ENCODE measurements around the gene PERCC1. TPM values are rescaled to one million over a fixed set of nuclear protein-coding genes. Genes with fewer than 3 reads are reported as not detected.

Gene PERCC1
- total and polyA plus RNA-seq, 9 of the 15 experiments (the other 6 are each of a cell fraction or from before 2014, with no cell fraction given) = not detected

DNA sequence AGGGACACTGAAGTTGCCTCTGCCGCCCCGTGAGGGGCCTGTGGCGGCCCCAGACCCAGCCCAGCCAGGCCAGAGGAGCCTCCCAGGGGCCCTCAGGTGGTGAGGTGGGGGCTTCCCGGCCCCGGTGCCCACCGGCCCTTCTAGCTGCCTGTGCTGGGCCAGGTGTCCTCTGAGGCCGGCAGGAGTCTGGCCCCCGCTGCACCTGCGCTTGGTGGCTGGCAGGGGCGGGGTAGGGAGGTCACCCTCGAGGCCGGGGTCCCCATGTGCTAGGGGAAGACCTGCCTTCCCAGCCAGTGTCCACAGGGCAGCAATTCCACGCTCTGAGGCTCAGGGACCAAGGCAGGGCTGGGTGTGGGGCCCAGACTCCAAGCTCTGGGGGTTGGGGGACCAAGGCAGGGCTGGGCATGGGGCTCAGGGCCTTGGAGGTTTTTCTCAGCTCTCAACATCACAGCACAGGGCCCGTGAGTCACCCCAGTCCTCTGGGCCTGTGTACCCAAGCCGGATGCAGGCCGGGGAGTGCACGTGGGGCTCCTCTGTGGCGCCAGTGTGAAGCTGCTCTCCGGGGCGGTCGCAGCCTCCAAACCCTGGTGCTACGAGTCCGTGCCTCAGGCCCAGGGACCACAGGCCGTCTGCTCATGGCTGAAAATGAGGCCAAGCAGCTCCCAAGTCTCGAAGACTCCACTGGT is 14.8 kb downstream of the PERCC1 start:
- POLR2A ChIA-PET = interaction anchor here (0.5 to 1.5 kb wide), 3 partner anchors 13 to 40 kb away, joined by 3 to 8 read pairs (median 3); partner anchors contain the start of gene UQCC4
- TF ChIP-seq ARHGAP35 (IDR thresholded peaks at IDR 0.05; ENCODE audit: partially characterized antibody) = no peak
- no peak for TF ChIP-seq GTF2E2 (tag; IDR thresholded peaks at IDR 0.05)
- TF ChIP-seq POLR3A (IDR thresholded peaks at IDR 0.05; ENCODE audit: borderline replicate concordance, extremely low read depth, insufficient read depth, insufficient read length) = no peak
- TF ChIP-seq, protein P1, sequence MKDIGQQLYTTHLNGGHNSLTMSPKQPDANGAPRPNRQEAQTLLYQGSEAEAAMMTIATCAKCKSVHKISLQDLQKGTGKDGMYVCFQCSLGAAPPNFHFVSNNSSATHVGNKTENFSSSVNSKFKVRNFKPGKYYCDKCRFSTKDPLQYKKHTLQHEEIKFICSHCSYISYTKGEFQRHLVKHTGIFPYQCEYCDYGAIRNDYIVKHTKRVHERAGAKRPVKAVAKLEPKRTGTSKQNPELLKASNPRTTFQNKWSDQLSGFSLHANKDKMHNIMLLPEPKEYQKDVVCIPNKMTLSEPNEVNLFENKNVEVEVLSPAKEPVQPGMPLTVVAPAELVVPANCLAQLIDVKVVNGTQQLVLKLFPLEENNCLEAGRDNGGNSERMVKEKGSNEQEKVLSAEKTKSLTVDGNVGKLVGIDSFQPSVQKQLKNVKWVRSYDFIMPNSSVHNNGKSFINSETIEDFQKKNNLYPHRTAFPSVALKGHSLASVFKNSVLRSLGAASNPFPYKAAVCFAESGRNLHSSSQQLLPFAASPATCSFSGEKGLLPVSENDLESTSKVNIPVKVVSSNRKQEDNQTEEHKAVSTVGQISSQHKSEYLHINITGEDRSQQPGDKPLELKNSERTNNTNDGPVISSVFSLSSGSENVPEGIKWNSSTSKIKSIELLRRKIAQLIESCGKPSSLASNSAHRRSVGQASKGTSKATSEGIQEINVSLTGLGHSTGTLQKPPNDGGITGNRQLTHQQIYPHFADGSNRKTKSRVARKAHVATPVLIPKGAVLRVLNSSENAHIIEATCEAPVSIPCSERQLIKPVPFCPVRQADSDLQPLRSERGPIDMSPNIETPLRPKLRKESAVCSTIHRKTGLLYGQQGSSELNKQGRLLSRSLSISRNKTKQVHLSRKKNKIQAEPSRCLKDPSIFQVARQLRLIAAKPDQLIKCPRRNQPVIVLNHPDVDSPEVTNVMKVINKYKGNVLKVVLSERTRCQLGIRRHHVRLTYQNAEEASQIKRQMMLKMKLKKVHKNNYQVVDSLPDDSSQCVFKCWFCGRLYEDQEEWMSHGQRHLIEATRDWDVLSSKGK (CRISPR knock-in tag; IDR thresholded peaks at IDR 0.05) = no peak
- TF ChIP-seq CBX5 (IDR thresholded peaks at IDR 0.05; ENCODE audit: borderline replicate concordance, low read depth) = no peak
- no peak for TF ChIP-seq HIVEP1 (CRISPR knock-in tag; IDR thresholded peaks at IDR 0.05)
- TF ChIP-seq BRD4 (IDR thresholded peaks at IDR 0.05) = no peak
- TF ChIP-seq ZNF717 (CRISPR knock-in tag; IDR thresholded peaks at IDR 0.05) = no peak
- TF ChIP-seq, protein P2, sequence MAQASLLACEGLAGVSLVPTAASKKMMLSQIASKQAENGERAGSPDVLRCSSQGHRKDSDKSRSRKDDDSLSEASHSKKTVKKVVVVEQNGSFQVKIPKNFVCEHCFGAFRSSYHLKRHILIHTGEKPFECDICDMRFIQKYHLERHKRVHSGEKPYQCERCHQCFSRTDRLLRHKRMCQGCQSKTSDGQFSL (CRISPR knock-in tag; IDR thresholded peaks at IDR 0.05) = no peak
- TF ChIP-seq, protein P2 (tag; IDR thresholded peaks at IDR 0.05) = no peak
- no peak for TF ChIP-seq BRCA1 (IDR thresholded peaks at IDR 0.05)
- no peak for TF ChIP-seq BRCA1 (CRISPR knock-in tag; IDR thresholded peaks at IDR 0.05)
- no peak for TF ChIP-seq U2AF1 (optimal IDR thresholded peaks at IDR 0.05; ENCODE audit: low read depth, low read length)
- no peak for TF ChIP-seq NR1H2 (CRISPR knock-in tag; IDR thresholded peaks at IDR 0.05)
- no peak for TF ChIP-seq ZNF586 (CRISPR knock-in tag; conservative IDR thresholded peaks at IDR 0.05)
- TF ChIP-seq, protein P3, sequence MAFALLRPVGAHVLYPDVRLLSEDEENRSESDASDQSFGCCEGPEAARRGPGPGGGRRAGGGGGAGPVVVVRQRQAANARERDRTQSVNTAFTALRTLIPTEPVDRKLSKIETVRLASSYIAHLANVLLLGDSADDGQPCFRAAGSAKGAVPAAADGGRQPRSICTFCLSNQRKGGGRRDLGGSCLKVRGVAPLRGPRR (CRISPR knock-in tag; IDR thresholded peaks at IDR 0.05) = no peak

More for the DNA sequence above, 14.8 kb downstream of the PERCC1 start:
- Histone ChIP-seq H3K27me3 (ENCODE audit: control insufficient read depth in 2 of 2, insufficient read depth in 2 of 2, low read length in 2 of 2) (no peaks in the 10 kb centered on the region), H3K9me3 (replicated peaks; ENCODE audit: control insufficient read depth, insufficient read depth, low read depth, low read length) (no peaks in the 10 kb centered on the region), H3K4me3 (no peak overlapping the region), H3K4me2 (ENCODE audit: insufficient read depth, low read length) (no peak overlapping the region), H4K20me1 (replicated peaks; ENCODE audit: control insufficient read depth, insufficient read depth, low read length) (no peaks in the 10 kb centered on the region), H3K9ac (ENCODE audit: insufficient read depth in 1 of 2, low read depth in 2 of 2, low read length in 2 of 2) (no peak overlapping the region; a peak in 1 of 4 replicates), H3K27ac (ENCODE audit: extremely low read depth, low read depth, low read length) (no peak overlapping the region), H3K9me1 (ENCODE audit: control insufficient read depth, insufficient read depth, low read length) (no peaks in the 10 kb centered on the region), H2AFZ (ENCODE audit: low read depth, low read length) (no peak overlapping the region), H3K79me2 (ENCODE audit: control insufficient read depth, insufficient read depth, low read length) (no peaks in the 10 kb centered on the region), H3K36me3 (ENCODE audit: control insufficient read depth, insufficient read depth, low read length) (peaks cover 44% of the 10 kb centered on the region; the same call in 1 of the 3 replicates), H3K4me1 (replicated peaks in 1 of 2; ENCODE audit: control insufficient read depth in 2 of 2, insufficient read depth in 2 of 2, low read length in 2 of 2) (peaks cover 0 to 57% of the 10 kb centered on the region in 2 experiments; a peak in 2 of 5 replicates)
- intact Hi-C loops (cut with micrococcal nuclease) = no loop called here
- no peak for ATAC-seq
- no peak for FAIRE-seq
- CTCF ChIA-PET (ENCODE audit: low intra/inter-chr PET ratio) = no interaction called here
- in situ Hi-C loops (cut with MboI) = no loop called here
- TSS peak; percentile 64 for BruUV-seq (replicated peaks)
- 88% methylated on average over 18 of the region's 25 CpGs for WGBS (ENCODE audit: insufficient coverage, low coverage, missing lambda C conversion rate)
- no peak for DNase-seq (ENCODE audit: extremely low read depth in 1 of 4, low spot score in 3 of 4)

Data from K562 (cell line).